GM19025 (cell line): Measurements from ENCODE around the gene NR2F1-AS1.

ENCODE experiments used
- ATAC-seq: cut with Tn5 transposase; IDR thresholded peaks from one replicate; pipeline ENCODE4 v1.9.1; 2021; ENCODE audit warnings: mild to moderate bottlenecking, low read depth, moderate library complexity; ENCODE audit not compliant: unreplicated experiment

The NR2F1-AS1 gene

GRCh38 chr5:93580927-93581445 is at the start of gene NR2F1-AS1:
NR2F1-AS1 (minus strand) TSS chr5:93581219.
- peak; percentile 34 for ATAC-seq

GRCh38 chr5:93626801-93627200 is 45.8 kb upstream of the NR2F1-AS1 start:
- no peak for ATAC-seq

- ATAC-seq, result no peak
These were observed 42.1 kb upstream of the NR2F1-AS1 start for GRCh38 chr5:93623153-93623552.

- no peak for ATAC-seq
These were observed 41.3 kb upstream of the NR2F1-AS1 start for GRCh38 chr5:93622240-93622885.

GRCh38 chr5:93621327-93621798 is 40.3 kb upstream of the NR2F1-AS1 start:
- ATAC-seq, result no peak

- ATAC-seq, result peak; percentile 96
These were observed 39.7 kb upstream of the NR2F1-AS1 start for GRCh38 chr5:93620487-93621326.

- ATAC-seq, result no peak
These were observed 35.6 kb upstream of the NR2F1-AS1 start for GRCh38 chr5:93616538-93617174.

GRCh38 chr5:93612855-93613243 is 31.8 kb upstream of the NR2F1-AS1 start:
- ATAC-seq, result no peak

GRCh38 chr5:93611976-93612854 is 31.2 kb upstream of the NR2F1-AS1 start:
- no peak for ATAC-seq

GRCh38 chr5:93611273-93611975 is 30.4 kb upstream of the NR2F1-AS1 start:
- ATAC-seq, result no peak

- no peak for ATAC-seq
These were observed 29.7 kb upstream of the NR2F1-AS1 start for GRCh38 chr5:93610581-93611272.

GRCh38 chr5:93609762-93610161 is 28.7 kb upstream of the NR2F1-AS1 start:
- ATAC-seq, result no peak

- no peak for ATAC-seq
These were observed 27.8 kb upstream of the NR2F1-AS1 start for GRCh38 chr5:93608855-93609254.

- no peak for ATAC-seq
These were observed 26.6 kb upstream of the NR2F1-AS1 start for GRCh38 chr5:93607367-93608258.

- ATAC-seq, result no peak
These were observed 25.3 kb upstream of the NR2F1-AS1 start for GRCh38 chr5:93606382-93606752.

GRCh38 chr5:93604644-93605515 is 23.9 kb upstream of the NR2F1-AS1 start:
- ATAC-seq, result no peak
